Kidney (tissue), 14 donors: ENCODE data around the gene FAM98C. TPM values are rescaled to one million over a fixed set of nuclear protein-coding genes. Genes with fewer than 3 reads are reported as not detected.

Experiments
- DNase-seq, 5 donors: peaks; one replicate each; pipeline ENCODE4 v3.0.0-alpha.2; 2013 to 2020
- FAIRE-seq: peaks from 2 replicates; lab custom pipeline; 2012; peaks lifted over from hg19 to GRCh38; lab: Jason Lieb, UNC
- H3K27ac ChIP-seq, 2 donors: one replicate each; pipeline ENCODE4 v1.7.0; 2013; ENCODE audit warnings: low read depth in 2 of 2, low read length in 2 of 2, inconsistent platforms in 1 of 2
- H3K27me3 ChIP-seq: one replicate; pipeline ENCODE4 v1.7.1; 2013; ENCODE audit warnings: low read length, inconsistent platforms; ENCODE audit not compliant: control insufficient read depth, insufficient read depth
- H3K36me3 ChIP-seq, 3 donors: one replicate each; pipeline versions ENCODE4 v1.7.0 to v1.7.1; 2013; ENCODE audit warnings: low read length in 3 of 3, control low read depth in 1 of 3, inconsistent platforms in 1 of 3; ENCODE audit not compliant: insufficient read depth in 3 of 3, control insufficient read depth in 2 of 3
- H3K4me1 ChIP-seq, 3 donors: one replicate each; pipeline versions ENCODE4 v1.7.0 to v1.7.1; 2013; ENCODE audit warnings: low read length in 3 of 3, inconsistent platforms in 1 of 3, low read depth in 1 of 3; ENCODE audit not compliant: control insufficient read depth in 2 of 3, insufficient read depth in 2 of 3
- H3K4me3 ChIP-seq, 3 donors: one replicate each; pipeline versions ENCODE4 v1.7.0 to v1.8.1; 2013; ENCODE audit warnings: low read length in 3 of 3, control low read depth in 1 of 3, inconsistent platforms in 1 of 3
- H3K9ac ChIP-seq, 3 donors: one replicate each; pipeline versions ENCODE4 v1.7.0 to v1.7.1; 2013; ENCODE audit warnings: low read length in 3 of 3, control low read depth in 1 of 3, inconsistent platforms in 1 of 3
- H3K9me3 ChIP-seq, 3 donors: one replicate each; pipeline versions ENCODE4 v1.7.0 to v1.7.1; 2013; ENCODE audit warnings: low read length in 3 of 3, control low read depth in 1 of 3, inconsistent platforms in 1 of 3; ENCODE audit not compliant: control insufficient read depth in 2 of 3, insufficient read depth in 1 of 3
- intact Hi-C: fragments of 100-400 bp; cut with DNase I; formaldehyde crosslinking; loops from one replicate; pipeline ENCODE4 v1.11.1; 2022
- polyA plus RNA-seq: library from polyadenylated mRNA; stranded (reverse); fragments of 350-450 nt; fragmentation: Illumina TruSeq; extraction: RNeasy Lipid Tissue Mini Kit (QIAGEN cat#74804); gene quantifications from one replicate; pipeline ENCODE4 v1.2.3, GENCODE V29; 2014; ENCODE audit warnings: low read depth, low replicate concordance; ENCODE audit not compliant: insufficient read depth
- total RNA-seq: library from RNA; stranded (reverse); fragmentation: NEBNext Ultra II Directional; extraction: Animal tissue kit (Norgen Biotek cat#: 25700); gene quantifications from one replicate; pipeline ENCODE4 v1.2.1, GENCODE V29; 2021
- TF ChIP-seq, protein P1 (sequence below): IDR thresholded peaks from 3 replicates; pipeline ENCODE4 v1.5.1; 2012; ENCODE audit warnings: mild to moderate bottlenecking, moderate library complexity, borderline replicate concordance; ENCODE audit not compliant: insufficient read depth; ENCODE audit errors: extremely low read depth
- donor health status: control.
- donor health status: control.
- donor health status: control.
- donor health status: control.
- donor health status: control.
- donor health status: DM: yes; HTN: yes; CAD: no.
- donor health status: Normal renal cell carcinoma (clear cell type).

Gene FAM98C
- total and polyA plus RNA-seq, 2 donors from 2014 or later: 22.3 to 25.2 TPM

- DNase-seq: peak in 1 of 5 donors; percentile 51
- no peak overlapping the region for H3K4me3 ChIP-seq
- H3K27me3 ChIP-seq: peaks cover 2% of the 10 kb centered on the region
- no peak overlapping the region for H3K9ac ChIP-seq
- H3K36me3 ChIP-seq: peaks cover 2 to 30% (median 13%) of the 10 kb centered on the region in 3 donors
- H3K4me1 ChIP-seq: peaks cover 0 to 4% (median 0%) of the 10 kb centered on the region in 3 donors
- TF ChIP-seq, protein P1, sequence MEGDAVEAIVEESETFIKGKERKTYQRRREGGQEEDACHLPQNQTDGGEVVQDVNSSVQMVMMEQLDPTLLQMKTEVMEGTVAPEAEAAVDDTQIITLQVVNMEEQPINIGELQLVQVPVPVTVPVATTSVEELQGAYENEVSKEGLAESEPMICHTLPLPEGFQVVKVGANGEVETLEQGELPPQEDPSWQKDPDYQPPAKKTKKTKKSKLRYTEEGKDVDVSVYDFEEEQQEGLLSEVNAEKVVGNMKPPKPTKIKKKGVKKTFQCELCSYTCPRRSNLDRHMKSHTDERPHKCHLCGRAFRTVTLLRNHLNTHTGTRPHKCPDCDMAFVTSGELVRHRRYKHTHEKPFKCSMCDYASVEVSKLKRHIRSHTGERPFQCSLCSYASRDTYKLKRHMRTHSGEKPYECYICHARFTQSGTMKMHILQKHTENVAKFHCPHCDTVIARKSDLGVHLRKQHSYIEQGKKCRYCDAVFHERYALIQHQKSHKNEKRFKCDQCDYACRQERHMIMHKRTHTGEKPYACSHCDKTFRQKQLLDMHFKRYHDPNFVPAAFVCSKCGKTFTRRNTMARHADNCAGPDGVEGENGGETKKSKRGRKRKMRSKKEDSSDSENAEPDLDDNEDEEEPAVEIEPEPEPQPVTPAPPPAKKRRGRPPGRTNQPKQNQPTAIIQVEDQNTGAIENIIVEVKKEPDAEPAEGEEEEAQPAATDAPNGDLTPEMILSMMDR: no peak
- intact Hi-C loops: no loop called here
- H3K9me3 ChIP-seq: no peaks in the 10 kb centered on the region
- no peak for FAIRE-seq
- H3K27ac ChIP-seq: no peak overlapping the region
These were observed 18.5 kb upstream of the FAM98C start for GRCh38 chr19:38384209-38385027.

- peaks cover 2% of the 10 kb centered on the region for H3K27me3 ChIP-seq
- peaks cover 2 to 30% (median 13%) of the 10 kb centered on the region in 3 donors for H3K36me3 ChIP-seq
- no peak overlapping the region for H3K9ac ChIP-seq
- no peak overlapping the region for H3K27ac ChIP-seq
- DNase-seq: peak in 1 of 5 donors; percentile 71
- H3K4me1 ChIP-seq: peaks cover 0 to 4% (median 0%) of the 10 kb centered on the region in 3 donors
- intact Hi-C loops: no loop called here
- TF ChIP-seq, protein P1: no peak
- FAIRE-seq: no peak
- H3K4me3 ChIP-seq: no peak overlapping the region
- no peaks in the 10 kb centered on the region for H3K9me3 ChIP-seq
These were observed 17.7 kb upstream of the FAM98C start for GRCh38 chr19:38385057-38385803.

- peak in 4 of 5 donors; percentile 45 to 71 (median 52) for DNase-seq
- intact Hi-C loops: no loop called here
- H3K4me1 ChIP-seq: peaks cover 0 to 4% (median 0%) of the 10 kb centered on the region in 3 donors
These were observed 17.1 kb upstream of the FAM98C start for GRCh38 chr19:38385804-38386257.

More at GRCh38 chr19:38385804-38386257, 17.1 kb upstream of the FAM98C start:
- Histone ChIP-seq H3K9me3 (no peaks in the 10 kb centered on the region), H3K27me3 (peaks cover 2% of the 10 kb centered on the region), H3K36me3 (peaks cover 2 to 27% (median 12%) of the 10 kb centered on the region in 3 donors), H3K9ac (no peak overlapping the region), H3K27ac (no peak overlapping the region), H3K4me3 (no peak overlapping the region)
- TF ChIP-seq, protein P1: no peak
- no peak for FAIRE-seq
